ENCODE measurements around the gene SRRD.
A peak's percentile ranks its signal among the peaks of the same experiment; 100 is the strongest.
"Not testable (repeated sequence)": the region's sequence is repeated elsewhere in the genome, so short reads cannot be mapped to it uniquely, and the experiment has no call there.

Gene SRRD

GRCh38 chr22:26483439-26484359, at the start of gene SRRD, which contains the start of gene HPS4:
Gene SRRD (plus strand): TSS chr22:26483877. CDS start chr22:26483891, 14 bp downstream.
Gene HPS4 (minus strand): TSS chr22:26483783. CDS start chr22:26481762, 2,021 bp downstream.
- DNase-seq, result peak; percentile 97

GRCh38 chr22:26435327-26436093, 48.2 kb upstream of the SRRD start:
- DNase-seq, result no peak

GRCh38 chr22:26436903-26437515, 46.7 kb upstream of the SRRD start:
- no peak for DNase-seq

- no peak for DNase-seq
Measured at GRCh38 chr22:26437694-26438392, 45.8 kb upstream of the SRRD start.

GRCh38 chr22:26438776-26439175, 44.9 kb upstream of the SRRD start:
- not testable (repeated sequence) for DNase-seq

- no peak for DNase-seq
Measured at GRCh38 chr22:26439559-26439958, 44.1 kb upstream of the SRRD start.

- DNase-seq, result no peak
Measured at GRCh38 chr22:26442086-26442756, 41.5 kb upstream of the SRRD start.

GRCh38 chr22:26443901-26444690, 39.6 kb upstream of the SRRD start:
- peak; percentile 80 for DNase-seq

- no peak for DNase-seq
Measured at GRCh38 chr22:26444777-26445176, 38.9 kb upstream of the SRRD start.

- DNase-seq, result no peak
Measured at GRCh38 chr22:26445577-26446275, 38.0 kb upstream of the SRRD start.

- no peak for DNase-seq
Measured at GRCh38 chr22:26446808-26447515, 36.7 kb upstream of the SRRD start.

GRCh38 chr22:26447584-26448329, 35.9 kb upstream of the SRRD start:
- no peak for DNase-seq

- DNase-seq, result no peak
Measured at GRCh38 chr22:26448334-26448733, 35.3 kb upstream of the SRRD start.

GRCh38 chr22:26448941-26449340, 34.7 kb upstream of the SRRD start:
- no peak for DNase-seq

GRCh38 chr22:26450453-26451185, 33.1 kb upstream of the SRRD start:
- DNase-seq, result no peak

GRCh38 chr22:26452236-26453016, 31.3 kb upstream of the SRRD start:
- DNase-seq, result no peak

- no peak for DNase-seq
Measured at GRCh38 chr22:26453216-26453615, 30.5 kb upstream of the SRRD start.
